ENCODE measurements around the gene ATP8A2.

The ATP8A2 gene

GRCh38 chr13:25384758-25385410 lies 13.1 kb downstream of the ATP8A2 start:
- DNase-seq (ENCODE audit: low spot score) = no peak

- no peak for DNase-seq (ENCODE audit: low spot score)
Observed at GRCh38 chr13:25391932-25392331, 20.2 kb downstream of the ATP8A2 start.

DNA sequence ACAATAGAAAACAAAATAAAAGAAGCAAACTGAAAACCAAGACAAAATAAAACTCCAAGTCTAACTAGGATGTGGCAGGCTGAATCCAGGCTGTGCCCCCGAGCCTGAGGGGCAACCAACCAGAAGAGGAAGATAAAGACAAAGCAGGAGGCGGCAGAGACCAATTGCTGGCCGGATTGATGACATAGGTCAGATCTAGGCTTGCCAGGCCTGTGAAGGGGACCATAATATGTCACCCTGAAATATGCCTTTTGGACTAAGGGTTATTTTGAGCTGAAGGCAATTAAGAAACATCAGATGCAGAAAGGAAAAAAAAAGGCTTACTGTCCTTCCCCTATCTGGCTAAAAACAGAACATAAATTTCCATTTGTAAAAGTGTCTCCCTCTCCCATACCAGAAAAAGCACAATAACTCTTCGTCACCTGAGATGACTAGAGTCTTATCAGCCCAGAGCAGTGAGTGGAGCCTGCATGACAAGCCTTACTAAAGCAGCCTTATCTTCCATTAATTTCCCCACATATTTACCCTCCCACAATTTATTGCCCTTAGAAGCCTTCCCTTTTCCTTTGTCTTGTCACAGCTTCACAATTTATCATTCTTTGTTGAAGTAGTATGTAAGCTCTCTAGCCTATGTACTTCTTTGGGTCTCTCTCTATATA lies 22.8 kb downstream of the ATP8A2 start:
- DNase-seq (ENCODE audit: low spot score) = no peak

DNA sequence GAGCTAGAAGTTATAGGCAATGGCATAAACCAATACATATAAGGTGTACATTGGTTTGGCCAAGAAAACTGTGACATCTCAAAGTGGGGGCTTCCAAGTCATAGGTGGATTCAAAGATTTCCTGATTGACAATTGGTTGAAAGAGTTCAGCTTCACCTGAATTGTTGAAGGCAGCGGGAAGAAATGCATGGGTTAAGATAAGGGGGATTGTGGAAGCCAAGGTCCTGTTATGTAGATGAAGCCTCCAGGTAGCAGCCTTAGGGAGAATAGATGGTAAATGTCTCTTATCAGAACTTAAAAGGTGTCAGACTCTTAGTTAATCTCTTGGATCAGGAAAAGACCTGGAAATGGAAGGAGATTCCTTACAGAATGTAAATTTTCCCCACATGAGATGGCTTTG lies 26.0 kb downstream of the ATP8A2 start:
- no peak for DNase-seq (ENCODE audit: low spot score)

DNA sequence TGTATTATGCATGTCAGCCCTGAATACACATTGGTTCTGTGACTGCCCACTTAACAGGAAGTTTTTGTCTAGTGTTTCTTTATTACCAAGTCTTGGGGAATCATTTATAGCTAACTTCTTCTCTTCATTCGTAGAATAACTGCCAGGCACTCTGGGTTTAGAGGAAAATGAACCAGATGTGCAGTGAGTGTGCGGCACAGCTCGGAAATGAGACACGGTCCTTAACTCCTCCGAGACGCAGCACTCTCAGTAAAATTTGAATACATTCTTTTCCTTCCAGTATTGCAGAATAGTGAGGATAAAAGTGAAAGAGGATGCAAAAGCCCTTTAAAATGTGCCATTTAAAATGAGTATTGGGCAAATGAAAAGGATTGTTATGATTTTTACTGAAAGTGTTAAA lies 29.2 kb downstream of the ATP8A2 start:
- no peak for DNase-seq (ENCODE audit: low spot score)

- no peak for DNase-seq (ENCODE audit: low spot score)
Observed at GRCh38 chr13:25401958-25402357, 30.2 kb downstream of the ATP8A2 start.

- DNase-seq (ENCODE audit: low spot score) = peak; percentile 36
Observed at GRCh38 chr13:25406377-25406776, 34.6 kb downstream of the ATP8A2 start.

GRCh38 chr13:25409938-25410337 lies 38.2 kb downstream of the ATP8A2 start:
- DNase-seq (ENCODE audit: low spot score) = no peak

DNA sequence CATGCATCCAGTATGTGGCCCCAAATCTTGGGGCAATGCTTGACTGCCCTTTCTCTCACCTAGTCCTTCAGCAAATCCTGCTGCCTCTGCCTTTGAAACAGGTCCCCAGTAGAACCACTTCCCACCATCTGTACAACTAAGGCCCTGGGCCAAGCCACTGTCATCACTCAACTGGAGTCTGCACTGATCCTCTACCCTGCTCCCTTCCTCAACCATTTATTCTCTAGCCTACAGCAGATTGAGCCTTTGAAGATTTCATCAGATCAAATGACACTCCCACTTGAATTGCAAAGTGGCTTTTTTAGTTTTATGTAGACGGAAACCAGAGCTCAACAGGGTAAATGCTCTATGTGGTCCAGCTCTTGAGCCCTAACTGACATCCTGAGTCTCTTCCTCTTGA lies 43.5 kb downstream of the ATP8A2 start:
- DNase-seq (ENCODE audit: low spot score) = no peak

DNA sequence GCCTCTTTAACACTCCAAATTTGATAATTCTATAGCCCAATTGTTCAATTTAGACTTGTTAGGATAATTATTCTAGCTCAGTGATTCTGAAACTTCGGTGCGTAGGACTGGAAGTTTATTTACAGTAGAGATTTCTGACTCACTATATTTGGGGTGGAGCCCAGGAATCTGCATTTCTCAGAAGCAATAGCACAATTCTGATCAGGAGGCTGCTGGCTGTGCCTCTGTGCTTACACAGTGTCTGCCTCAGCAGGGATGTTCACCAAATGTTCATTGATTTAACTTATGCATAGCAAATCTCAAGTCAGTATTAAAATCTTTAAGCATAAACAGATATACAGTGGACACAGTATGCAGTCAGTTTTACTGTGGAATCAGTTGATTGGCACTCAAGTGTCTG lies 45.8 kb downstream of the ATP8A2 start:
- DNase-seq (ENCODE audit: low spot score) = no peak

- DNase-seq (ENCODE audit: low spot score) = no peak
Observed at GRCh38 chr13:25420161-25420560, 48.4 kb downstream of the ATP8A2 start.

DNA sequence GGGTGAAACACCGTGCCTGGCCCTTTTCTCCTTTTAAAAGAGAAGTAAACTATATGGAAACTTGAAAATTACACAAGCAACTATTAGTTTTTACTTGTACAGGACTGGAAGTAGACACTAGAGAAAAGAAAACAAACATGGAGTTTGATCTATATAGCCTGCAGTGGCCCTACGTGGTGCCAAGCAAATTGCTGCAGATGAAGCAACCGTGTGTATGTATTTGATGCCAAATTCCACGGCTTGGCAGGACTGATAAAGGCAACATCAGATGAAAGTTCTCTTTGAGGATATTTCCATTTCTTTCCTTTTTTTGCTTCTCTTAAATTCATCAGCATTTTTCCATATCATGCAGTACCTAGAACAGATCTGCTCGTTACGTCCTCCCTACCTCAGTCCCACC lies 49.8 kb downstream of the ATP8A2 start:
- no peak for DNase-seq (ENCODE audit: low spot score)

DNA sequence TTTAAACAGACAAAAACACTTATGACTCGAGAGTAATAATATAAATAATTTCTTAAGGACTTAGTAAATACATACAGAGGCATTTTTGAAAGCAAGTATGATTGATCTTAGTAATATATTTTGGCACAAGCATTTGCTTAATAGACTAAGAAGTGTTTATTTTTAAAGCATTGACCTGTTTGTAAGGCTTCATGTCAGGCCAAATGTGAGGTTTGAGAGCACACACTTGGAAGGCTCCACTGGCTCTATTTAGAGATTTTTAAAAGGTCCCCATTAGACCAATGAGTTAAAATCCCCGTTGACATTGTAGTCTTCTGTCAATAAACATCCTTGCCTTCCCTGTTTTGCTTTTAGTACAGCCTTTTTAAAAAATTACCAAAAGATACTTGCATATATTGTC lies 50.4 kb downstream of the ATP8A2 start:
- DNase-seq (ENCODE audit: low spot score) = no peak

DNA sequence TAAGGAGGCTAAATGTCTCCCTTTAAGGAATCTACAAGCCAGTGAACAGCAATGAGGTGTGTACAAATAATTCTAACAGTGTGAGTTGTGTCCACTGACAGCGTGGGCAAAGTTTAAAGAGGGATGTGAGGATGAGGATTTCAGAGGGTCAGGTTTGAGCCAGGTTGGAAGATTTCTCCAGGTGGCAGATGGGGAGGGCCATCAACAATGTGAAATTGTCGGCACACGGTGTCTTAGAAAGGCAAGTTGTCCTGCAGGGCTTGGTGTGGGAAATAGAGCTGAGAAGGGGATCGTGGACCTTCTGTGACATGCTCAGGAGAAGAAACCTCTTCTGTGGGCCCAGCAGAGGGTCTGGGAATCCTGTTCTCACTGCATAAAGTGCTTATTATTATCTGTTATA lies 52.1 kb downstream of the ATP8A2 start:
- DNase-seq (ENCODE audit: low spot score) = no peak

- DNase-seq (ENCODE audit: low spot score) = no peak
Observed at GRCh38 chr13:25429466-25429865, 57.7 kb downstream of the ATP8A2 start.

DNA sequence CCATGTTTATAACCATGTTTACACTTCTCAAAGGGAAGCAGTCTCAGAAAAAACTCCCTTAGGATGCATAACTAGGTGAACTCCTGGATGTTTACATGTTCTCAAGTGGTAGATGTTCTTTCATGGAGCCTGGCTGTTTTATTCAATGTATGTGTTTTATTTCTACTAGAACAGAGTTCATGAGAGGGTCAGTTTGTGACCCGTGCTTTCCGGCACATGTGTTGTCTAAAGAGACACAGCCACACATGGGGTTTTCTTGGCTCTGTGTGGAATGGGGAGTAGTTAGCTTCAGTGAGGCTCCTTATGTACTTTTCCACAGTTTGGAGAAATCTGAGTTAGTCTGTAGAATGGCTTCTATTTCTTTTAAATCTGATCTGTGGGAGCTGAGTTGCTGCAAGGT lies 60.9 kb downstream of the ATP8A2 start:
- DNase-seq (ENCODE audit: low spot score) = no peak

DNA sequence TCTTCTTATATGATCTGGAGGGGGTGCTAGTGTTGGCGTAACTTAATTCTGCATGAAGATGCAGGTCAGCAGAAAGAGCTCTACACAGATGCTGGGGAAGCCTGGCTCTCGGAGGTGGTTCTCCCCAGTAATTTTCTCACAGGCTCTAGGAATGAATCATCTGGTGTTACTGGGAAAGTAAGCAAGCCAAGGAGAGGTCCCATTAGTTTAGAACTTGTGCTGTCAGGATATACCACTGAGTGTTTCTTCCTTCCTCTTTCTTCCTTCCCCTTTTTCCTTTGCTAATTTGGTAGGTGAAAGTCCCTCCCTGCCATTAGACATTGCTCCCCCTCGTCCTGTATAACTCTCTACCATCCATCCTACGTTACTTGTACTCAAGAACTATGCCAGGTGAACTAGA lies 68.3 kb downstream of the ATP8A2 start:
- no peak for DNase-seq (ENCODE audit: low spot score)

DNA sequence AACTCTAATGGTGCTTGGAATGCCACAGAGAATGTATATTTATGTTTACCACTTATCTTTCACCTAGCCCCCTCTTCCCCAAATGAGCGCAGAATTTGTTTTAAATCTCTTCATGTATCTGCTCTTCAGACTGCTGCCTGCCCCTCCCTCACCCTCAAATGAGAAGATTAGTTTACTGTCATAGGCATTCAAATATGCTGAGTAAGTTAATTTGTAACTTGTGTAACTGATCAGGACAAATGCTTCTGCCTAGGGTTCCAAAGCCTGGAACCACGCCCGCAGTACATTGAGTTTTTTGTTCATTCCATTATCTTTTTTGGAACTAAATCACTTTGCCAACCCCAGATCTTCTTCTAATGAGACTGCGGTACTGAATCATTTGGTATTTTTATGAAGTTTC lies 74.5 kb downstream of the ATP8A2 start:
- DNase-seq (ENCODE audit: low spot score) = no peak

GRCh38 chr13:25447396-25447795 lies 75.6 kb downstream of the ATP8A2 start:
- no peak for DNase-seq (ENCODE audit: low spot score)

- no peak for DNase-seq (ENCODE audit: low spot score)
Observed at GRCh38 chr13:25453850-25454365, 82.1 kb downstream of the ATP8A2 start.

GRCh38 chr13:25455146-25455545 lies 83.4 kb downstream of the ATP8A2 start:
- no peak for DNase-seq (ENCODE audit: low spot score)

GRCh38 chr13:25457566-25457965 lies 85.8 kb downstream of the ATP8A2 start:
- no peak for DNase-seq (ENCODE audit: low spot score)

- DNase-seq (ENCODE audit: low spot score) = no peak
Observed at GRCh38 chr13:25462301-25463125, 90.7 kb downstream of the ATP8A2 start.
